ENCODE measurements around the gene FTSJ3. TPM values are rescaled to one million over a fixed set of nuclear protein-coding genes. Genes with fewer than 3 reads are reported as not detected.

The FTSJ3 gene
- total RNA-seq, 1 experiment from 2014 or later: 36.7 TPM

GRCh38 chr17:63774141-63774968 is 53.1 kb downstream of the FTSJ3 start, which contains the start of gene DDX42:
Gene DDX42, plus strand, starts transcription at chr17:63774170. Its CDS starts 12,880 bp downstream, at chr17:63787050.
- TF ChIP-seq CTCF (IDR thresholded peaks at IDR 0.05; ENCODE audit: unreplicated experiment): no peak
- no peaks in the 10 kb centered on the region for H3K9me3 Mint-ChIP-seq (ENCODE audit: unreplicated experiment)
- peak within 1 kb of the TSS; percentile 76 for H3K4me3 Mint-ChIP-seq (ENCODE audit: unreplicated experiment)
- intact Hi-C loops (cut with micrococcal nuclease): loop anchor here (2.0 kb wide), 1 partner anchor 52 kb away; the partner anchor contains the start of genes FTSJ3 and PSMC5
- ChIA-PET CTCF (interaction anchor here (0.6 to 1.5 kb wide), 5 partner anchors 10 to 60 kb away, joined by 3 to 8 read pairs (median 4); partner anchors contain the start of gene FTSJ3), POLR2A (interaction anchor here (0.6 to 11.5 kb wide), 36 partner anchors 9 to 897 kb away, joined by 3 to 211 read pairs (median 7); partner anchors contain the start of genes DDX5, FTSJ3, MAP3K3 and PSMC5)
- no TSS peak for BruUV-seq (replicated peaks)
- DNase-seq (ENCODE audit: unreplicated experiment): peak; percentile 57
- no peaks in the 10 kb centered on the region for H3K27me3 Mint-ChIP-seq (ENCODE audit: insufficient read depth, unreplicated experiment)
- H3K4me1 Mint-ChIP-seq (ENCODE audit: insufficient read depth, unreplicated experiment): peaks cover 30% of the 10 kb centered on the region
- H3K27ac Mint-ChIP-seq (ENCODE audit: low read depth, unreplicated experiment): peak within 1 kb of the TSS; percentile 100
- peaks cover 41% of the 10 kb centered on the region for H3K36me3 Mint-ChIP-seq (ENCODE audit: insufficient read depth, unreplicated experiment)

- Mint-ChIP-seq H3K4me3 (ENCODE audit: unreplicated experiment) (peak within 1 kb of the TSS; percentile 76), H3K27me3 (ENCODE audit: insufficient read depth, unreplicated experiment) (no peaks in the 10 kb centered on the region), H3K36me3 (ENCODE audit: insufficient read depth, unreplicated experiment) (peaks cover 38% of the 10 kb centered on the region), H3K27ac (ENCODE audit: low read depth, unreplicated experiment) (peak within 1 kb of the TSS; percentile 100), H3K4me1 (ENCODE audit: insufficient read depth, unreplicated experiment) (peaks cover 30% of the 10 kb centered on the region), H3K9me3 (ENCODE audit: unreplicated experiment) (no peaks in the 10 kb centered on the region)
- BruUV-seq (replicated peaks): no TSS peak
- no peak for TF ChIP-seq CTCF (IDR thresholded peaks at IDR 0.05; ENCODE audit: unreplicated experiment)
- ChIA-PET POLR2A (interaction anchor here (0.6 to 11.5 kb wide), 46 partner anchors 8 to 896 kb away, joined by 3 to 211 read pairs (median 5); partner anchors contain the start of genes CEP95, DCAF7, DDX5 and FTSJ3), CTCF (interaction anchor here (0.6 to 0.9 kb wide), 2 partner anchors 19 to 61 kb away, joined by 3 to 5 read pairs; no protein-coding TSS in a partner anchor)
- peak; percentile 99 for DNase-seq (ENCODE audit: unreplicated experiment)
- intact Hi-C loops (cut with micrococcal nuclease): loop anchor here (2.0 kb wide), 2 partner anchors 33 to 53 kb away; partner anchors contain the start of genes FTSJ3, PSMC5 and STRADA
These were observed 54.0 kb downstream of the FTSJ3 start, which contains the start of gene CCDC47 for GRCh38 chr17:63773272-63774140. Gene CCDC47, minus strand, starts transcription at chr17:63773597. Its CDS starts 7,422 bp downstream, at chr17:63766175.

GRCh38 chr17:63772801-63773271 is 54.6 kb downstream of the FTSJ3 start:
- no peaks in the 10 kb centered on the region for H3K27me3 Mint-ChIP-seq (ENCODE audit: insufficient read depth, unreplicated experiment)
- TF ChIP-seq CTCF (IDR thresholded peaks at IDR 0.05; ENCODE audit: unreplicated experiment): no peak
- peaks cover 28% of the 10 kb centered on the region for H3K4me1 Mint-ChIP-seq (ENCODE audit: insufficient read depth, unreplicated experiment)
- POLR2A ChIA-PET: interaction anchor here (0.9 to 11.5 kb wide), 32 partner anchors 8 to 769 kb away, joined by 3 to 211 read pairs (median 7); partner anchors contain the start of genes CEP95, DCAF7, DDX5 and FTSJ3
- peak; percentile 22 for DNase-seq (ENCODE audit: unreplicated experiment)
- intact Hi-C loops (cut with micrococcal nuclease): loop anchor here (2.0 kb wide), 1 partner anchor 32 kb away; the partner anchor contains the start of gene STRADA
- CTCF ChIA-PET: interaction anchor here (0.6 kb wide), 1 partner anchor 642 kb away, joined by 3 read pairs; no protein-coding TSS in a partner anchor
- H3K4me3 Mint-ChIP-seq (ENCODE audit: unreplicated experiment): peak overlapping the region; percentile 76
- BruUV-seq (replicated peaks): TSS peak; percentile 76
- H3K36me3 Mint-ChIP-seq (ENCODE audit: insufficient read depth, unreplicated experiment): peaks cover 36% of the 10 kb centered on the region
- H3K9me3 Mint-ChIP-seq (ENCODE audit: unreplicated experiment): no peaks in the 10 kb centered on the region
- peak overlapping the region; percentile 100 for H3K27ac Mint-ChIP-seq (ENCODE audit: low read depth, unreplicated experiment)

Other genes with a start within 250 kb of the FTSJ3 start
- 36.5 and 38.7 TPM in 2 replicates for gene TACO1, start 226.8 kb downstream of the FTSJ3 start, total RNA-seq (2022)
- 12.8 and 13.8 TPM in 2 replicates for gene MAP3K3, start 205.2 kb downstream of the FTSJ3 start, total RNA-seq (2022)
- 0.56 and 0.93 TPM in 2 replicates for gene LIMD2, start 127.5 kb downstream of the FTSJ3 start, total RNA-seq (2022)
- gene STRADA, start 85.9 kb downstream of the FTSJ3 start, total RNA-seq (2022): 36.5 and 36.6 TPM in 2 replicates
- gene CCDC47, start 54.1 kb downstream of the FTSJ3 start, total RNA-seq (2022): 86.4 and 114 TPM in 2 replicates
- 137 and 144 TPM in 2 replicates for gene DDX42, start 53.5 kb downstream of the FTSJ3 start, total RNA-seq (2022)
- gene PSMC5, start 232 bp downstream of the FTSJ3 start, total RNA-seq (2022): 148 and 151 TPM in 2 replicates
- 43.7 and 54.6 TPM in 2 replicates for gene SMARCD2, start 15.0 kb upstream of the FTSJ3 start, total RNA-seq (2022)
- not detected in 2 replicates for gene CSH2, start 46.0 kb upstream of the FTSJ3 start, total RNA-seq (2022)
- not detected in 2 replicates for gene GH2, start 54.3 kb upstream of the FTSJ3 start, total RNA-seq (2022)
- gene CSH1, start 68.9 kb upstream of the FTSJ3 start, total RNA-seq (2022): not detected in 2 replicates
- gene CSHL1, start 83.6 kb upstream of the FTSJ3 start, total RNA-seq (2022): not detected in 2 replicates
- not detected in 2 replicates for gene GH1, start 91.2 kb upstream of the FTSJ3 start, total RNA-seq (2022)
- not detected in 2 replicates for gene CD79B, start 104.7 kb upstream of the FTSJ3 start, total RNA-seq (2022)
- 0.05 TPM in 1 of 2 replicates, not detected in the other for gene SCN4A, start 145.3 kb upstream of the FTSJ3 start, total RNA-seq (2022)
- not detected in 2 replicates for gene PRR29, start 170.7 kb upstream of the FTSJ3 start, total RNA-seq (2022)
- gene ICAM2, start 193.0 kb upstream of the FTSJ3 start, total RNA-seq (2022): 0.34 TPM in 1 of 2 replicates, not detected in the other